ENCODE results near the gene DYRK1A.

DNA sequence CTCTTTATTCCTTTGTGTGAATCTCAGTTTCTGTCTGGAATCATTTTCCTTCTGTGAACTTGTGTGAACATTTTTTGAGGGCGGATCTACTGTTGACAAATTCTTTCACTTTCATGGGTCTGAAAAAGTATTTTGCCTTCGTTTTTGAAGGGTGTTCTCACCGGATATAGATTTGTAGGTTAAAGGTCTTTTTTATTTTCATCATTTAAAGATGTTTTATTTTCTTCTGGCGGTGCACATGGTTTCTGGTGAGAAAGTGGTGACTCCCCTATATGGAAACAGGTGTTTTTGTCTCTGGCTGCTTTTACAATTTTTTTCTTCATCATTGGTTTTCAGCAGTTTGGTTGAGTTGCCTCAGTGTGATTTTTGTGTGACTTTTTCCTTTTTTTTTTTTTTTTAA lies 94.9 kb downstream of the DYRK1A start:
- no peak for TF ChIP-seq EZH2 (optimal IDR thresholded peaks at IDR 0.05; ENCODE audit: low read depth, low read length)
- TF ChIP-seq, protein P1, sequence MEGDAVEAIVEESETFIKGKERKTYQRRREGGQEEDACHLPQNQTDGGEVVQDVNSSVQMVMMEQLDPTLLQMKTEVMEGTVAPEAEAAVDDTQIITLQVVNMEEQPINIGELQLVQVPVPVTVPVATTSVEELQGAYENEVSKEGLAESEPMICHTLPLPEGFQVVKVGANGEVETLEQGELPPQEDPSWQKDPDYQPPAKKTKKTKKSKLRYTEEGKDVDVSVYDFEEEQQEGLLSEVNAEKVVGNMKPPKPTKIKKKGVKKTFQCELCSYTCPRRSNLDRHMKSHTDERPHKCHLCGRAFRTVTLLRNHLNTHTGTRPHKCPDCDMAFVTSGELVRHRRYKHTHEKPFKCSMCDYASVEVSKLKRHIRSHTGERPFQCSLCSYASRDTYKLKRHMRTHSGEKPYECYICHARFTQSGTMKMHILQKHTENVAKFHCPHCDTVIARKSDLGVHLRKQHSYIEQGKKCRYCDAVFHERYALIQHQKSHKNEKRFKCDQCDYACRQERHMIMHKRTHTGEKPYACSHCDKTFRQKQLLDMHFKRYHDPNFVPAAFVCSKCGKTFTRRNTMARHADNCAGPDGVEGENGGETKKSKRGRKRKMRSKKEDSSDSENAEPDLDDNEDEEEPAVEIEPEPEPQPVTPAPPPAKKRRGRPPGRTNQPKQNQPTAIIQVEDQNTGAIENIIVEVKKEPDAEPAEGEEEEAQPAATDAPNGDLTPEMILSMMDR (IDR thresholded peaks at IDR 0.05; ENCODE audit: low read length): no peak
- no peak for TF ChIP-seq EZH2phosphoT487 (IDR thresholded peaks at IDR 0.05; ENCODE audit: low read length)

Data from MM.1S (cell line).